ENCODE results near the gene CD84. TPM values are rescaled to one million over a fixed set of nuclear protein-coding genes. Genes with fewer than 3 reads are reported as not detected.

Gene CD84
- total RNA-seq, 1 experiment from 2014 or later, result not detected

DNA sequence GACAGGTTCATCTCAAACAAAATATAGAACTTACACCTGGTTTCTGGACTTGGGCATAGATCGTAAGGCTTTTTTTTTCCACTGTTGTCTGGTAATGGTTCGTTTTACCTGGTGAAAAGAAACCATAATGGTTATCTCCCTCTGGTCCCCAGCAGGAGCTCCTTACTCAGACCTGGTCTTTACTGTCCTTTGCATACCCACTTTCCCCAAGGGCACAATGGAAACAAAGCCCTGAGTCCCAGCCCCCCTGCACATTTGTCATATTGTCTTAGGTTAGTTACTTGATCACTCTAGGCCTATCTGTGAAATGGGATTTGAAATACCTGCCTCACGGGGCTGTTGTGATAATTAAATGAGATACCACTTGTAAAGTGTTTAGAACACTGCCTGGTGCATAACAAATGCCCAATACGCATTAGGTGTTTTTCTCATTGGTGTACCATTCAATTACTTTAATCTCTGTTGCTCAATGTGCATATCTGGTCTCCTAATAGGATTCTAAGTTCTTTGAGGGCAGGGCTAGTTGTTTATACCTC, 40.5 kb upstream of the CD84 start:
- H3K27me3 ChIP-seq (replicated peaks), result peaks cover 3% of the 10 kb centered on the region; the same call in 1 of the 2 replicates
- no peak overlapping the region for H3K4me3 ChIP-seq
- no peaks in the 10 kb centered on the region for H3K36me3 ChIP-seq
- H3K4me1 ChIP-seq (replicated peaks), result no peaks in the 10 kb centered on the region
- H3K27ac ChIP-seq, result no peak overlapping the region
- no peaks in the 10 kb centered on the region for H3K9me3 ChIP-seq (replicated peaks)
- no peak for DNase-seq (ENCODE audit: low read depth in 1 of 2, low spot score in 2 of 2)

DNA sequence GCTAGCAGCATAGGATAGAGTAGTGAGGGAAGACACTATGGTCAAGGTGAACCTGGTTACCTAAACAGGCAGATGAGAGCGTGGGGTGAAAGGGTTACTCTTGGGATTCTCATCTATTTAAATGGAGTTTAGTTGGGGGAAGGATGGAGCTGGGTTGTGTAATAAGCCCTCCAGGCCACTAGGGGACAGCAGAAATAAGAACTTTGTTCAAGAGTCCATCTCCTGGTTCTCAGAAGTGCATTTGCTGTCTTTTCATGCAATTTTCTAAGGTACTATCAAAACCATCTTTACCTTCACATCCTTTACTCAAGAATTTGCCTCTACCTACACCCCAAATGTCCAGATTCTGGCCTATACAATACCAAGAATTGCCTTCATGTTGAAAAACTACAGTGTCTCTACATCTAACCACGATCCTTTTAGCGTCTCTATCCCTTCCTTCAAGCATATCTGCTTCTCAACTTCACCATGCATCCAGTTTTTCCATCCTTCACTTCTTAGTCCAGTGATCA, 39.5 kb upstream of the CD84 start:
- Histone ChIP-seq H3K36me3 (no peaks in the 10 kb centered on the region), H3K4me1 (replicated peaks) (no peaks in the 10 kb centered on the region), H3K9me3 (replicated peaks) (no peaks in the 10 kb centered on the region), H3K4me3 (no peak overlapping the region), H3K27me3 (replicated peaks) (peaks cover 7% of the 10 kb centered on the region), H3K27ac (no peak overlapping the region)
- no peak for DNase-seq (ENCODE audit: low read depth in 1 of 2, low spot score in 2 of 2)

DNA sequence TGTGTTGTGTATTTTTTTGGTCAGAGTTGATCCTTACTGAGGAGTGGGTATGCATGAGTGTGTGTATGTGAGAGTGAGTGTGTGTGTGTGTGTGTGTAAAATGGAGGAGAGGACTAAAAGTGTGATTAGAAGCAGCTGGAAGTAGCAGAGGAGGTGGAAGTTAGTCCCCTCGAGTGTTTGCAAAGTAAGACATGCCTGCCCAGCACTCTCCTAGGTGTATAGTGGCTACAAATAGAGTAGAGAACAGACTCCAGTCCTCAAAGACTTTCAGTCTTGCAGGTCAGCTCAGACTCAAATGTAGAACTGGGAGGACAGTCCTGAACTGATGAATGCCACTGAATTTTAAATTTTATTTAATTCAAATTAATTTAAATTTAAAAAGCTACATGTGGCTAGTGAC, 39.0 kb upstream of the CD84 start:
- Histone ChIP-seq H3K27me3 (replicated peaks) (peaks cover 12% of the 10 kb centered on the region), H3K36me3 (no peaks in the 10 kb centered on the region), H3K4me3 (no peak overlapping the region), H3K27ac (no peak overlapping the region), H3K9me3 (replicated peaks) (no peaks in the 10 kb centered on the region), H3K4me1 (replicated peaks) (no peaks in the 10 kb centered on the region)
- DNase-seq (ENCODE audit: low read depth in 1 of 2, low spot score in 2 of 2), result no peak

DNA sequence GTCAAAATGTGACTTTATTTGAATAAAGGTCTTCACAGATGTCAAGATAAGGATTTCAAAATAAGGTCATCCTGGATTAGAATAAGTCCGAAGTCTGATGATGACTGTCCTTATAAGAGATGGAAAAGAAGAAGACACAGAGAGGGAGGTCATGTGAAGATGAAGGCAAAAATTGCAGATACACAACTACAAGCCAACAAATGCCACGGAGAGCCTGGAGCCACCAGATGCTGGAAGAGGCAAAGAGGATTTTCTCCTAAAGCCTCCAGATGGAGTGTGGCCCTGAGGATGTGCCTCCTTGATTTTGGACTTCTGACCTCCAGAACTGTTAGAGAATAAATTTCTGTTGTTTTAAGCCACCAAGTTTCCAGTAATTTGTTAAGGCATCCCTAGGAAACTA, 36.4 kb upstream of the CD84 start:
- Histone ChIP-seq H3K27ac (no peak overlapping the region), H3K4me3 (no peak overlapping the region), H3K9me3 (replicated peaks) (no peaks in the 10 kb centered on the region), H3K27me3 (replicated peaks) (peaks cover 18% of the 10 kb centered on the region), H3K4me1 (replicated peaks) (no peaks in the 10 kb centered on the region), H3K36me3 (no peaks in the 10 kb centered on the region)
- no peak for DNase-seq (ENCODE audit: low read depth in 1 of 2, low spot score in 2 of 2)

DNA sequence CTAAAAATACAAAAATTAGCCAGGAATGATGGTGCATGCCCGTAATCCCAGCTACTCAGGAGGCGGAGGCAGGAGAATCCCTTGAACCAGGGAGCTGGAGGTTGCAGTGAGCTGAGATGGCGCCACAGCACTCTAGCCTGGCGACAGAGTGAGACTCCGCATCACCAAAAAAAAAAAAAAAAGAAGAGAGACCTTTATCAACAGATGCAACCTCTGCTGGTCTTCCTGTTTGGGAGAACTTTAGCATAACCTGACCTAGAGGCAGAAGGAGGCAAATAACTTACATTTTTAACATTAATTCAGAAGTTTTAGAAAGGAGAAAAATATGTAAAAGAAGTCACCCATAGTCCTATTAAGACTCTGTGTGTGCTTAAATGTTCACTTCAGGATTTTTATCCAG, 35.1 kb upstream of the CD84 start:
- DNase-seq (ENCODE audit: low read depth in 1 of 2, low spot score in 2 of 2), result no peak
- H3K36me3 ChIP-seq, result no peaks in the 10 kb centered on the region

DNA sequence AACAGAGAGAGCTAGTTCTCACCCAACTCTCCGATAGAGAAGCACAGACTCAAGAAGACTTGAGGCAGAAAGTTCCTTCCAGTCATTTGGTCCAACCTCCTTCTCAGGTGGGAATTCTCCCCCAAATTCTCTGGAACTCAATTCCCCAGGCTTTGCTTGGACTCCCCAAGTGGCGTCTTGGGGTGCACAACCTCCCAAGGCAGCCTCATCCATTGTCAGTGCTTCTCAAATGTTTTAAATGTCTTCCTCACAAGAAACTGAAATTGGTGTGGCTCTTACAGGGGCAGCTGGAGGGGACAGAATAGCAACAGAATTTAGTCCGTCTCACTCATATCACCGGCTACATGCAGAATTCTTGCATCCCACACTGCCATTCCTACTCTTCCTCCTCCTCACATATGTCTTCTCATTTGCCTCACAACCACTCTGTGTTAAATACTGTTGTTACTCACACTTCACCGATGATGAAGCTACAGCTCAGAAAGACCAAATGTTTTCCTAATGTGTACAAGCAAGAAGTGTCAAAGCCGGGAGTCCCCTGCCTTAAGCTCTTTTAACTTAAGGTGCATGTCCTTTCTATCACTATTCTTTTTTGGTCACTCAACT, 33.4 kb upstream of the CD84 start:
- Histone ChIP-seq H3K9me3 (replicated peaks) (no peaks in the 10 kb centered on the region), H3K27ac (no peak overlapping the region), H3K27me3 (replicated peaks) (peaks cover 18% of the 10 kb centered on the region), H3K36me3 (no peaks in the 10 kb centered on the region), H3K4me3 (no peak overlapping the region), H3K4me1 (replicated peaks) (no peaks in the 10 kb centered on the region)
- DNase-seq (ENCODE audit: low read depth in 1 of 2, low spot score in 2 of 2), result no peak

More for the DNA sequence above, 35.1 kb upstream of the CD84 start:
- Histone ChIP-seq H3K4me3 (no peak overlapping the region), H3K27me3 (replicated peaks) (peaks cover 18% of the 10 kb centered on the region), H3K27ac (no peak overlapping the region), H3K4me1 (replicated peaks) (no peaks in the 10 kb centered on the region), H3K9me3 (replicated peaks) (no peaks in the 10 kb centered on the region)

DNA sequence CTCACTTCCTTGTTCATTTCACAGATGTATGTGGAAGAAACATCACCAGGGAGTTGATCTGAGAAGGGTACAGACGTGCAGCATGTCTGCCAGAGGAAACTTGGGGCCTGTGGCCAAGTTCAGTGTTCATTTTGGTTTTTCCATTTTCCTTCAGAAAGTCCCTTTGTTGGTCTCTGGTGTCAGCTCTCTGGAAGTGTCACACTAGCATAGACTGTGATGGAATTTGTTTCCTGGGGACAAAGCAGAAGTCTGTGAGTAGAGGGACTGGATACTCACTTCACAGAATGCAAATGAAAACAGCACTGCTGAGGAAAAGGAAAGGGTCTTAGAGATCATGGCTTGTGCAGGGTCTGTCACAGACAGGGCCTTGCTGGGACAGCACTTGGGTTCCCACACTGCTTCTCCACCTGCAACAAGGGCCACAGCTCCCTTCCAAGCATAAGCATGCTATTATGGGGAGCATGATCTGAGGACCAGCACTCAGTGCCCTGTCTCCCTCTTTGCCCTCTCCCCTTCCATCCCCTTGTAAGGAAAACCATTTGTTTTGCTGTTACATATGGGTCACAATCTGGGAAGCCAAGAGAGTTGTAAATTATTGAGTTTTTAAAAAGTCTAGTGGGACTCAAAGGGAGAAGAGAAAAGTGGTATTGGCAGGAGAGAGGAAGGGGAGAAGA, 31.4 kb upstream of the CD84 start:
- no peak overlapping the region for H3K27ac ChIP-seq
- H3K9me3 ChIP-seq (replicated peaks), result no peaks in the 10 kb centered on the region
- no peaks in the 10 kb centered on the region for H3K4me1 ChIP-seq (replicated peaks)
- H3K4me3 ChIP-seq, result no peak overlapping the region
- DNase-seq (ENCODE audit: low read depth in 1 of 2, low spot score in 2 of 2), result no peak
- no peaks in the 10 kb centered on the region for H3K36me3 ChIP-seq
- peaks cover 15% of the 10 kb centered on the region for H3K27me3 ChIP-seq (replicated peaks)

DNA sequence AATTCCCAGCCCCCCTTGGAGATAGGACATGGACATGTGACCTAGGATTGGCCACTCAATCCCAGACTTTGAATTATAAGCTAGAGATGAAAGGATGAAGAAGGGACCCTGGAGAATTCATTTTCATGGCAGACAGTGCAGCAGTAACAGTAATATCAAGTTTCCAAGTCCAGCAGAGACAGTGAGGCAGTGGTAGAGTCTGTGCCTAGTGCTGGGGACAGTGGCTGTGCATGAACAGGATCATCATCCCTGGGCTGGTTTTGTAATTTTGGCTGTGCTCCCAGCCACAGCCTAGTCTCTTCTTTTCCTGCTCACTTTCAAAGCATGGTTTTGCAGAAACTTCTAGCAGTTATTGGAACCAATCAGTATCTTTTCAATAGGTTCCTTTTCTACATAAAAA, 29.6 kb upstream of the CD84 start:
- H3K4me1 ChIP-seq (replicated peaks), result no peaks in the 10 kb centered on the region
- no peak overlapping the region for H3K27ac ChIP-seq
- no peaks in the 10 kb centered on the region for H3K36me3 ChIP-seq
- H3K9me3 ChIP-seq (replicated peaks), result no peaks in the 10 kb centered on the region
- H3K27me3 ChIP-seq (replicated peaks), result peaks cover 12% of the 10 kb centered on the region
- no peak overlapping the region for H3K4me3 ChIP-seq
- DNase-seq (ENCODE audit: low read depth in 1 of 2, low spot score in 2 of 2), result no peak

DNA sequence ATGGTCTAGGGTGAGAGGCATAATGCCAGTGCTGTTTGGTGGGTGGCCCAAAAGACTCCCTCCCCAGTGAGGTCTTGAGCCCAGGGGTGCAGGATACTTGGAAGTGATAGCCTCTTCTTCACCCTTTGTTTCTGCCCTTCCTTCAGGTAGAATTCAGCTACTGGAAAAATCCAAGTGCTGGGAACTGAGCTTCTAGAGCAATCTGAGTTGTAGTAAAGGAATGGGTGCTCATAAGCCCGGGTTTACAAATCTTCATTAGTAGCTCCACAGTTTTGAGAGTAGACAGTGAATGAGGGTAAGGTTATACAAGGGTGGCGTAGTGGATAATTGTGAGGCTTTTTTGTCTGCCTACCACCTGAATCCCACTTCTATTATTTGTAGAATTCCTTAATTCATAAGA, 29.2 kb upstream of the CD84 start:
- no peaks in the 10 kb centered on the region for H3K4me1 ChIP-seq (replicated peaks)
- no peak overlapping the region for H3K4me3 ChIP-seq
- no peaks in the 10 kb centered on the region for H3K36me3 ChIP-seq
- H3K9me3 ChIP-seq (replicated peaks), result no peaks in the 10 kb centered on the region
- peaks cover 8% of the 10 kb centered on the region for H3K27me3 ChIP-seq (replicated peaks)
- no peak for DNase-seq (ENCODE audit: low read depth in 1 of 2, low spot score in 2 of 2)
- H3K27ac ChIP-seq, result no peak overlapping the region

DNA sequence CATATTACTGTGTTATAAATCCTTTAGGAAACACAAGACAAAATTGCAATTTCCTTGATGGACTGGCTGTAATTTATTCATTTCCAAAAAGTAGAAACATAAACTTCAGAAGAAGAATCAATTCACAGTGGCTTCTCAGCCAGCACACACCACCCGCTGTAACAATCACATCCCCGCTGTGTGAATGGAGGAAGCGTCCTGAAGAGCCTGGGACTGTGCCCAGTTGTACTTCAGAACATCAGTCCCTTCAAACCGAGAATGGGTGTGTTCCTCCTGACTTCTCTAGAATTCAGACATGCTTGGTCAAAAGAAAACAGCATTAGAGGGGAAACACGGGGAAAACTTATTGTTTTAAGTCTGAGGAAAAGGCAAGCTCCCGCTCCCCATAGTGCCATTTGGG, 28.8 kb upstream of the CD84 start:
- no peak for DNase-seq (ENCODE audit: low read depth in 1 of 2, low spot score in 2 of 2)
- no peaks in the 10 kb centered on the region for H3K36me3 ChIP-seq

DNA sequence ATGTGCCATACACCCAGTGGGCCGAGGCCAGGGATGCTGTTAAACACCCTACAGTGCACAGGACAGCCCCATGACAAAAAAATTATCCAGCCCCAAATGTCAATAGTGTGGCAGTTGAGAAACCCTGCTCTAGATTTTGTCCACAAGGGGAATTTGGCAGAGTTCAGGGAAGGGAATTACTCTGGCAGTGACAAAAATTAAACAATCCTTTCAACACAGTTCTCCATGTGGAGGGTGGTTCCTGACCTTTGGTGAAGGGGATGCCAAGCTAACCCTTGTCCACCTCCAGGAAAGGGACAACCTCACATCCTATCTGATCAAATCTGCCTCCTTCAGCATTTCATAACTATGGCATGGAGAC, 28.4 kb upstream of the CD84 start:
- H3K27me3 ChIP-seq (replicated peaks), result peaks cover 5% of the 10 kb centered on the region
- no peaks in the 10 kb centered on the region for H3K36me3 ChIP-seq
- H3K4me3 ChIP-seq, result no peak overlapping the region
- DNase-seq (ENCODE audit: low read depth in 1 of 2, low spot score in 2 of 2), result no peak
- no peak overlapping the region for H3K27ac ChIP-seq
- H3K4me1 ChIP-seq (replicated peaks), result no peaks in the 10 kb centered on the region
- no peaks in the 10 kb centered on the region for H3K9me3 ChIP-seq (replicated peaks)

More for the DNA sequence above, 28.8 kb upstream of the CD84 start:
- Histone ChIP-seq H3K9me3 (replicated peaks) (no peaks in the 10 kb centered on the region), H3K4me1 (replicated peaks) (no peaks in the 10 kb centered on the region), H3K4me3 (no peak overlapping the region), H3K27ac (no peak overlapping the region), H3K27me3 (replicated peaks) (peaks cover 5% of the 10 kb centered on the region)

DNA sequence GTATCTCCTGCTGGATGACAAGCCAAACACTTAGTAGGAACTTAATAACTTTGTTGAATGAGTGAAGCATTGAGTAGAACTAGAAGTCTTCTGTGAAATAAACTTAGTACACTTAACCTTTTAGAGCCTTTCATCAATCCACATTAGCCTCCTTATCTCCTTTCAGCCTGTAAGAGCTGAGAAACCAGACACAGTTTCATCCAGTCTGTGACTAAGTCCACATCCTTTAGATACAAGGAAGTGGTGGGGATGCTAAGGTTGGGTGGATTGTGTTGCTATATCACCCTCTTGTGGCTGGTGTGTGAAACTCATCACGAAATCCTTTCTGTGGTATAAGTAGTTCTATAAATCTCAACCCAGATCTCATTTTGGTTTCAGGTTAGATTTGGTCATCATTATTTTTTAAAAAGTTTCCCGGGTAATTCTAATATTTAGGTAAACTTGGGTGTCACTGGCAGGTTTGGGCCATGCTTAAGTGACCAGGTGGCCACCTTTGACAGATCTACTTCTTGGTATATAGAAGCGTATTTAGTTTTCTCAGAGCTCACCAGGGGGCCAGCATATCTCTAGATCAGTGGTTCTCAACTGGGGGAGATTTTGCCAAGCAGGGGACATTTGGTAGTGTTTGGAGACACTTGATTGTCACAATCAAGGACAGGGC, 27.8 kb upstream of the CD84 start:
- no peaks in the 10 kb centered on the region for H3K36me3 ChIP-seq
- no peaks in the 10 kb centered on the region for H3K4me1 ChIP-seq (replicated peaks)
- peak; percentile 49 to 54 for DNase-seq (ENCODE audit: low read depth in 1 of 2, low spot score in 2 of 2)
- H3K9me3 ChIP-seq (replicated peaks), result no peaks in the 10 kb centered on the region
- H3K27ac ChIP-seq, result no peak overlapping the region
- H3K4me3 ChIP-seq, result no peak overlapping the region
- peaks cover 5% of the 10 kb centered on the region for H3K27me3 ChIP-seq (replicated peaks)

DNA sequence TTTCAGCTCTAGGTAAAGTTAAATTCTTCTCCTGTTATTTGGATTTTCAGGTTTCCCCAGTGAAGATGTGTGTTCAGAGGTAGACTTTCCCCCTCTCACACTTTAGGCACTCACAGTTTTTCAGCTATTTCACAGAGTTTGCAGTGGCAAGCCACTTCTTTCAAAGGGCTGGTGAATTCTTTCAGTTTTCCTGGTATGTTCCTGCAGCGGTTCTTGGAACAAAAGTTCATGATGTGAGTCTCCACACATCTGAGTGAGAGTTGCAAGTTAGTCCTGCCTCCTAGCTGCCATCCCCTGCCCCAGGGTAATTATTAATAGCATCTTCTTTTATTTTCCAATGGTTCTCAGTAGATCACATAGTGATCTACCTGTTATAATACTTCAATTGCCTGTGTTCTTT, 27.3 kb upstream of the CD84 start:
- H3K9me3 ChIP-seq (replicated peaks), result no peaks in the 10 kb centered on the region
- no peaks in the 10 kb centered on the region for H3K4me1 ChIP-seq (replicated peaks)
- H3K36me3 ChIP-seq, result no peaks in the 10 kb centered on the region
- DNase-seq (ENCODE audit: low read depth in 1 of 2, low spot score in 2 of 2), result no peak
- H3K27me3 ChIP-seq (replicated peaks), result peaks cover 4% of the 10 kb centered on the region
- no peak overlapping the region for H3K4me3 ChIP-seq
- H3K27ac ChIP-seq, result no peak overlapping the region
